Esophagus (tissue), 2 donors: ENCODE data around the gene COL4A3. TPM values are rescaled to one million over a fixed set of nuclear protein-coding genes. Genes with fewer than 3 reads are reported as not detected.

Source experiments
- H3K27ac ChIP-seq, 2 donors: one replicate each; pipeline ENCODE4 v1.5.1; 2013; ENCODE audit warnings: low read depth in 2 of 2, mild to moderate bottlenecking in 2 of 2, inconsistent platforms in 1 of 2, low read length in 1 of 2, moderate library complexity in 1 of 2
- H3K27me3 ChIP-seq, 2 donors: one replicate each; pipeline ENCODE4 v1.6.1; 2013; ENCODE audit warnings: low read length in 2 of 2, control low read depth in 1 of 2, mild to moderate bottlenecking in 1 of 2; ENCODE audit not compliant: insufficient read depth in 2 of 2, control insufficient read depth in 1 of 2
- H3K36me3 ChIP-seq, 2 donors: one replicate each; pipeline ENCODE4 v1.6.1; 2013; ENCODE audit warnings: low read length in 1 of 2; ENCODE audit not compliant: control insufficient read depth in 2 of 2, insufficient read depth in 2 of 2
- H3K4me1 ChIP-seq, 2 donors: one replicate each; pipeline ENCODE4 v1.6.1; 2013; ENCODE audit warnings: low read length in 1 of 2; ENCODE audit not compliant: control insufficient read depth in 2 of 2, insufficient read depth in 2 of 2
- H3K4me3 ChIP-seq, 2 donors: one replicate each; pipeline ENCODE4 v1.5.1; 2013; ENCODE audit warnings: low read length in 2 of 2, mild to moderate bottlenecking in 2 of 2, low read depth in 1 of 2, moderate library complexity in 1 of 2
- H3K9me3 ChIP-seq, 2 donors: one replicate each; pipeline ENCODE4 v1.6.1; 2013; ENCODE audit warnings: mild to moderate bottlenecking in 2 of 2, low read depth in 1 of 2, low read length in 1 of 2, moderate library complexity in 1 of 2; ENCODE audit not compliant: control insufficient read depth in 2 of 2, insufficient read depth in 1 of 2
- WGBS, 2 donors: extraction: QIAGEN DNeasy Blood & Tissue Kit; methylation state at CpG; one replicate each; pipeline ENCODE4 v1.1.7; 2013; 5-methylcytosine and 5-hydroxymethylcytosine counted together
- polyA plus RNA-seq, 2 donors: library from polyadenylated mRNA; stranded (reverse); fragments of 200-250 nt; gene quantifications; one replicate each; pipeline ENCODE4 v1.2.3, GENCODE V29; 2013
- donor health status: healthy with polysubstance abuse.
- donor health status: Bipolar disorder and iron deficiency.

Gene COL4A3
- polyA plus RNA-seq, 2 donors = 0.18 to 0.44 TPM

GRCh38 chr2:227228061-227228667 is 63.7 kb downstream of the COL4A3 start:
- no peaks in the 10 kb centered on the region for H3K4me1 ChIP-seq
- H3K27ac ChIP-seq = no peak overlapping the region
- H3K4me3 ChIP-seq = no peak overlapping the region
- H3K27me3 ChIP-seq = no peaks in the 10 kb centered on the region
- H3K9me3 ChIP-seq = no peaks in the 10 kb centered on the region
- no peaks in the 10 kb centered on the region for H3K36me3 ChIP-seq
- 33 to 37% methylated on average over 14 of the region's 14 CpGs for WGBS, 2 donors

DNA sequence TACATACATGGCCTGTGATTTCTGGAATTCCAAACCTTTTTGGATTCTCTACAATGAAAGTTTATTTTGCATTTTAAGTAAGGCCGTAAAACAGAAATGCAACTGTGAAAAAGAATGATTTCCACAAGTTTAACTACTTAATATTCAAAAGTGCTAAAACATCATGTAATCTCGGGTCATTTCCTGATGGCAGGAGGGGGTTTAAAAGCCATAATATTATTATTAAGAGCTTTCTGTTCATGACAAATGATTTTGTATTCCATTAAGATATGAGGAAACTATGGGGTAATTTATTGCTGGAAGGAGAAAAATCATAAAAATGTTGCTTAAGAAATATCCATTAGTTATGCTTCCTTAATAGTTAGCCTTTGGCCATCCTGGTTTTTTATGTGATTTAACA is 65.7 kb downstream of the COL4A3 start:
- 56 to 83% methylated on average over 2 of the region's 2 CpGs for WGBS, 2 donors
- Histone ChIP-seq H3K4me1 (no peaks in the 10 kb centered on the region), H3K27ac (no peak overlapping the region), H3K27me3 (no peaks in the 10 kb centered on the region), H3K9me3 (no peaks in the 10 kb centered on the region), H3K4me3 (no peak overlapping the region), H3K36me3 (no peaks in the 10 kb centered on the region)

DNA sequence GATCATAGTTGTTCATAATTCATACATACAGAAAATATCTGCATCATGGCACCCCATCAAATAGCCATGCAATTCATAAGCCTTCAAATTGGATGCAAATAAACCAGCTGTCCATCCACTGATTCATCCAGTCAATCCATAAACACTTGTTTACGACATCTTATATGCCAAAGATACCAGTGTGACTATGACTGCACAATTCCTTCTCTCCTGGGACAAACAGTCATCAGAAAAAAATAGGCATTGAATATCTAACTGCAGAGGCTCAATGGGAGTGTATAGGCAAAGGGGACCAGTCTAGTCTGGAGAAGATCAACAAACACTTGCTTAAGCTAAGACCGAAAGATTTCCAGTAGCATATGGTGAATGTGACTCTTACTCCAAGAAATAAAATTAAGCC is 70.0 kb downstream of the COL4A3 start:
- Histone ChIP-seq H3K4me3 (no peak overlapping the region), H3K27ac (no peak overlapping the region), H3K27me3 (no peaks in the 10 kb centered on the region), H3K36me3 (no peaks in the 10 kb centered on the region), H3K4me1 (no peaks in the 10 kb centered on the region), H3K9me3 (no peaks in the 10 kb centered on the region)
- 87 to 90% methylated on average over 2 of the region's 2 CpGs for WGBS, 2 donors

- WGBS, 2 donors = 51 to 56% methylated on average over 5 of the region's 5 CpGs
- H3K4me3 ChIP-seq = no peak overlapping the region
- H3K27me3 ChIP-seq = no peaks in the 10 kb centered on the region
Measured at GRCh38 chr2:227237786-227238185, 73.4 kb downstream of the COL4A3 start.

DNA sequence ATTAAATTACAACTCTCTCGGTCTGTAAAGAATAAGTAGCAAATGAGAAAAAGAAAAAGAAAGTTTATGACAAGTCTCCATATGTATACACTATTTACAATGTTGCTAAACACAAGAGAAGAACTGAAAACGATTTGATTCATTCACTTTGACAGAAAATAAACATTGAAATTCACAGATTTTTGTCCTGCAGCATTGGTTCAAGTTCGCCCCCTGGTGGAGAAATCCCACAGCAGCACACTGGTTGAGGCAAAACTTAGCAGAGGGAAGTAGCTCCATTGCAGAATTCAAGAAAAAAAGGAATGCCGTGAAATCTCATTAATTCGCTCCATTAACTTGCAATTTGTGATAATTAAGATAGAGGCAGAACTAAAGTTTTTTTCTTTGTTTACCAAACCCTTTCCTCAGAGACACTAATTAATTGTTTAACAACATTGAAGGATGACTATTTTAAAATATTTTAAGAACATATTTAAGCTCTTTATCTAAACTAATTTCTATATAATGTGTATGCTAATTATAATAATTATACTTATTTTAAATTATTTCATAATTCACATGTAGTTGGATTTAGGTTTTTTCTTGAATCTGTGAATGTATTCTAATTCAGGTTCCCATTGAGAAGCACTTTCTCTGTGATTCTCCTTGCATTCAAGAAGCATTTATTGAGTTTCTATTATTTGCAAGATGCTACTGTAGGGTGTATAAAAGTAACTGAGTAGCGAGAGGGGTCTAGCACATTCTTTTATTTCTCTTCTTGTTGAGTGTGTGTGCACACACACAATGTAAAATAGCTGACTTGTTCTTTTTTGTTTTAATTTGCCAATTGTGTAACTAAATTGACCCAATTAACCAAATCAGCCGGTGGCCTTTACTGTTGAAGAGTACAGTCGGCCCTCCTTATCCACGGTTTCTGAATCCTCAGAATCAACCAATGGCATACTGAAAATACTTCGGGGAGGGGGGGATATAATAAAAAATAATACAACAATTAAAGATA is 74.1 kb downstream of the COL4A3 start:
- Histone ChIP-seq H3K9me3 (no peaks in the 10 kb centered on the region), H3K27me3 (no peaks in the 10 kb centered on the region), H3K4me3 (no peak overlapping the region), H3K27ac (no peak overlapping the region), H3K36me3 (no peaks in the 10 kb centered on the region), H3K4me1 (no peaks in the 10 kb centered on the region)
- 33 to 35% methylated on average over 10 of the region's 10 CpGs for WGBS, 2 donors

More at GRCh38 chr2:227237786-227238185, 73.4 kb downstream of the COL4A3 start:
- H3K27ac ChIP-seq = no peak overlapping the region
- no peaks in the 10 kb centered on the region for H3K4me1 ChIP-seq
- H3K9me3 ChIP-seq = no peaks in the 10 kb centered on the region
- H3K36me3 ChIP-seq = no peaks in the 10 kb centered on the region

DNA sequence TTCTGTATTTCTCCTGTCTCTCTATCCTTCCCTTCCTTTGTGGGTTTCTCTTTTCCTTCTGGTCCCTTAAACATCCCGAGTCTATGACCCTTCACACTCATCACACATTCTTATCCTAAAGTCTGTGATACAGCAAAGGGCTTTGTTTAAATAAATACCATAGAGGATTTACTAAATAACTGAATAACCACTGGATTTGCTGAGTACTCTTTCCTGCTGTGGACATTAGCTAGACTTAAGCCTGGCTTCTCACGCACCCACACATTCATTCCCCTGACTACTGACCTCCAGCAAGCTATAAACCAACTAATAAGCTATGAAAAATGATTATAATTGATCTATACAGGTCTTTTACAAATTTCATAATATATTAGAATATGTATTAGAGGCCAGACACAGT is 76.6 kb downstream of the COL4A3 start:
- H3K4me3 ChIP-seq = no peak overlapping the region
- H3K27me3 ChIP-seq = no peaks in the 10 kb centered on the region
- H3K9me3 ChIP-seq = no peaks in the 10 kb centered on the region
- no peaks in the 10 kb centered on the region for H3K4me1 ChIP-seq
- H3K36me3 ChIP-seq = no peaks in the 10 kb centered on the region
- H3K27ac ChIP-seq = no peak overlapping the region
- WGBS, 2 donors = 66 to 78% methylated on average over 2 of the region's 2 CpGs

GRCh38 chr2:227248876-227249275 is 84.5 kb downstream of the COL4A3 start:
- H3K4me3 ChIP-seq = no peak overlapping the region
- WGBS, 2 donors = 90 to 91% methylated on average over 2 of the region's 2 CpGs
- H3K27ac ChIP-seq = no peak overlapping the region

GRCh38 chr2:227252831-227253230 is 88.4 kb downstream of the COL4A3 start:
- H3K36me3 ChIP-seq = no peaks in the 10 kb centered on the region
- no peaks in the 10 kb centered on the region for H3K9me3 ChIP-seq
- no peaks in the 10 kb centered on the region for H3K27me3 ChIP-seq
- H3K4me1 ChIP-seq = no peaks in the 10 kb centered on the region
- no peak overlapping the region for H3K27ac ChIP-seq
- WGBS, 2 donors = 58 to 62% methylated on average over 2 of the region's 2 CpGs
- no peak overlapping the region for H3K4me3 ChIP-seq

More at GRCh38 chr2:227248876-227249275, 84.5 kb downstream of the COL4A3 start:
- Histone ChIP-seq H3K36me3 (no peaks in the 10 kb centered on the region), H3K9me3 (no peaks in the 10 kb centered on the region), H3K27me3 (no peaks in the 10 kb centered on the region), H3K4me1 (no peaks in the 10 kb centered on the region)

- Histone ChIP-seq H3K4me1 (no peaks in the 10 kb centered on the region), H3K27ac (no peak overlapping the region), H3K4me3 (no peak overlapping the region), H3K9me3 (no peaks in the 10 kb centered on the region), H3K36me3 (no peaks in the 10 kb centered on the region), H3K27me3 (no peaks in the 10 kb centered on the region)
Measured at GRCh38 chr2:227256605-227257004, 92.2 kb downstream of the COL4A3 start.
